Pancreas (tissue), 10 donors: ENCODE measurements around the gene KIF3A. TPM values are rescaled to one million over a fixed set of nuclear protein-coding genes. Genes with fewer than 3 reads are reported as not detected.

Source experiments
- ATAC-seq, 4 donors: fragments of 200-7000 bp; cut with Tn5 transposase; one replicate each; pipeline versions ENCODE4 v1.8.0 to v1.9.1; 2020; ENCODE audit warnings: mild to moderate bottlenecking in 4 of 4, moderate library complexity in 4 of 4
- DNase-seq, 6 donors: peaks; one replicate each; pipeline ENCODE4 v3.0.0-alpha.2; 2020
- FAIRE-seq: peaks from 2 replicates; lab custom pipeline; 2012; peaks lifted over from hg19 to GRCh38; lab: Jason Lieb, UNC
- H3K27ac ChIP-seq, 4 donors: fragments of 200-600 bp; sonication (generic); 1 replicate in 3 of 4; 2 replicates in 1 of 4; pipeline versions ENCODE4 v1.5.0 to v1.8.0; 2020
- H3K27me3 ChIP-seq, 4 donors: fragments of 200-600 bp; one replicate each; pipeline ENCODE4 v1.8.0; 2021
- H3K36me3 ChIP-seq, 3 donors: fragments of 200-600 bp; sonication (generic) in 1 of 3; one replicate each; pipeline versions ENCODE4 v1.5.0 to v1.8.0; 2020 to 2021
- H3K4me1 ChIP-seq, 3 donors: fragments of 200-600 bp; one replicate each; pipeline ENCODE4 v1.8.0; 2021
- H3K4me3 ChIP-seq, 4 donors: fragments of 200-600 bp; sonication (generic) in 2 of 4; one replicate each; pipeline versions ENCODE4 v1.5.0 to v1.8.0; 2020 to 2021
- H3K9me3 ChIP-seq, 4 donors: fragments of 200-600 bp; one replicate each; pipeline ENCODE4 v1.8.0; 2021
- WGBS, 2 donors: extraction: QIAGEN DNeasy Blood & Tissue Kit; methylation state at CpG; one replicate each; pipeline ENCODE4 v1.1.7; 2013; 5-methylcytosine and 5-hydroxymethylcytosine counted together
- intact Hi-C, 3 donors: fragments of 100-400 bp; cut with DNase I; formaldehyde crosslinking; loops; one replicate each; pipeline versions ENCODE4 v1.11.1 to v1.14.2; 2022
- polyA plus RNA-seq, 2 donors: library from polyadenylated mRNA; stranded (reverse); fragments of 200-250 nt; gene quantifications; one replicate each; pipeline ENCODE4 v1.2.3, GENCODE V29; 2013
- total RNA-seq, 6 donors: library from RNA; stranded (reverse); fragmentation: NEBNext Ultra II Directional in 4 of 6; extraction: Animal tissue kit (Norgen Biotek cat#: 25700) in 4 of 6; gene quantifications; one replicate each; pipeline versions ENCODE4 v1.2.1 to v1.2.4, GENCODE V29; 2021 to 2023
- TF ChIP-seq, protein P1 (sequence below), 4 donors: fragments of 200-600 bp; sonication (generic) in 3 of 4; IDR thresholded peaks; one replicate each; pipeline versions ENCODE4 v1.5.0 to v1.8.0; 2021; ENCODE audit warnings: antibody characterized with exemption in 4 of 4
- donor health status: healthy with polysubstance abuse.
- donor health status: DM: no; HTN: no; CAD: no; lungs with moderate emphysema.
- donor health status: DM: no; HTN: no; CAD: no.
- donor health status: control.
- donor health status: control.
- donor health status: Bipolar disorder and iron deficiency.
- donor health status: DM: yes; HTN: yes; CAD: no.
- donor health status: DM: no; HTN: no; CAD: no.
- donor health status: DM: no; HTN: no; CAD: no.
- donor health status: DM: yes; HTN: yes; CAD: no.

Gene KIF3A
- total and polyA plus RNA-seq, 8 donors: 2.4 to 6.3 (median 4.1) TPM

DNA sequence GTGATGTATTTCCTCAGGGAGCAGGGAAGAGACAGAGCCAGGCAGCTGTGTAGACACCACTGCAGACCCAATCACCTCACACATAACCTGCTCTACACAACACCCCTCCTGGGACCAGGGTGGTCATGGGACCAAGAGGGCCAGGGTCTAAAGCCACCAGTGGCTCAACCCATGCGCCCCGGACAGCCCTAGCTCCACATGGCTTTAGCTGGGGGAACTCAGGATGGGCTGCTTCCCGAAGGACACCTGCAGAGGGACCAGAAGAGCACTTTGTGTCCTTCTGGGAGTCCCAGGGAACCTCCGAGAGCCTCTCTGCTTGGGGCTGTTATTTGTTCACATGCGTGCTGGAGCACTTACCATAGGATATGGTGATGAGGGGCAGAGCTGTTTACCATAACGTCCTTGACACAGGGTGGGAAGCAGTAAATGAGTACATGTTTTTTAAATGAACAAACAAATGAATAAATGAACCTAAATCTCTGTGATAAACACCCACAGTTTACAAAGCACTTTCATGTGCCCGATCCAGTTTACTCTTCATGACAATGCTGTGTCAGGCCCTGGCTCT, 27.4 kb upstream of the KIF3A start:
- no peak for FAIRE-seq
- H3K36me3 ChIP-seq: peaks cover 0 to 29% (median 0%) of the 10 kb centered on the region in 3 donors
- TF ChIP-seq, protein P1, sequence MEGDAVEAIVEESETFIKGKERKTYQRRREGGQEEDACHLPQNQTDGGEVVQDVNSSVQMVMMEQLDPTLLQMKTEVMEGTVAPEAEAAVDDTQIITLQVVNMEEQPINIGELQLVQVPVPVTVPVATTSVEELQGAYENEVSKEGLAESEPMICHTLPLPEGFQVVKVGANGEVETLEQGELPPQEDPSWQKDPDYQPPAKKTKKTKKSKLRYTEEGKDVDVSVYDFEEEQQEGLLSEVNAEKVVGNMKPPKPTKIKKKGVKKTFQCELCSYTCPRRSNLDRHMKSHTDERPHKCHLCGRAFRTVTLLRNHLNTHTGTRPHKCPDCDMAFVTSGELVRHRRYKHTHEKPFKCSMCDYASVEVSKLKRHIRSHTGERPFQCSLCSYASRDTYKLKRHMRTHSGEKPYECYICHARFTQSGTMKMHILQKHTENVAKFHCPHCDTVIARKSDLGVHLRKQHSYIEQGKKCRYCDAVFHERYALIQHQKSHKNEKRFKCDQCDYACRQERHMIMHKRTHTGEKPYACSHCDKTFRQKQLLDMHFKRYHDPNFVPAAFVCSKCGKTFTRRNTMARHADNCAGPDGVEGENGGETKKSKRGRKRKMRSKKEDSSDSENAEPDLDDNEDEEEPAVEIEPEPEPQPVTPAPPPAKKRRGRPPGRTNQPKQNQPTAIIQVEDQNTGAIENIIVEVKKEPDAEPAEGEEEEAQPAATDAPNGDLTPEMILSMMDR (IDR thresholded peaks at IDR 0.05): no peak
- H3K4me3 ChIP-seq: no peak overlapping the region
- no peaks in the 10 kb centered on the region for H3K4me1 ChIP-seq
- 92 to 93% methylated on average over 7 of the region's 7 CpGs for WGBS, 2 donors
- no peaks in the 10 kb centered on the region for H3K9me3 ChIP-seq
- no peaks in the 10 kb centered on the region for H3K27me3 ChIP-seq
- peak in 1 of 6 donors; percentile 41 for DNase-seq
- no peak overlapping the region for H3K27ac ChIP-seq
- intact Hi-C loops: no loop called here
- ATAC-seq: no peak

DNA sequence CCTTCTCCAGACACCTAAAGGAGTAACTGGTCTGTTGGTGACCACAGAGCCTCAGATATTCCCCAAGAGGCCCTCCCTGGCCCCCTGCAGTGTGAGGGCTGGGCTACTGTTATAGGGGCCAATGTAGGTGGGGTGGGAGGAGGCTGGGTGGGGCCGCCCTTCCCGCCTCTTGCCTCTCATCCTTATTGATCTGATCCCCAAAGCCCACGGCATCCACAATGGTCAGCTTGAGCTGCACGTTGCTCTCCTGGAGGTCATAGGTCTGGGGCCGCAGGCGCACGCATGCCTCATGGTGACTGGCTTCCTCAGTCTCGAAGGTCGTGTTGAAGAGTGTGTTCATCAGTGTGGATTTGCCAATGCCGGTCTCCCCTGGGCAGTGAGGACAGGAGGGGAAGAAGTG, 26.7 kb upstream of the KIF3A start:
- FAIRE-seq: no peak
- no peak overlapping the region for H3K27ac ChIP-seq
- no peak overlapping the region for H3K4me3 ChIP-seq
- H3K4me1 ChIP-seq: no peaks in the 10 kb centered on the region
- 89 to 94% methylated on average over 10 of the region's 10 CpGs for WGBS, 2 donors
- H3K9me3 ChIP-seq: no peaks in the 10 kb centered on the region
- peaks cover 0 to 32% (median 0%) of the 10 kb centered on the region in 3 donors for H3K36me3 ChIP-seq
- TF ChIP-seq, protein P1 (IDR thresholded peaks at IDR 0.05): no peak
- intact Hi-C loops: no loop called here
- no peak for ATAC-seq
- H3K27me3 ChIP-seq: no peaks in the 10 kb centered on the region
- peak in 1 of 6 donors; percentile 38 for DNase-seq

DNA sequence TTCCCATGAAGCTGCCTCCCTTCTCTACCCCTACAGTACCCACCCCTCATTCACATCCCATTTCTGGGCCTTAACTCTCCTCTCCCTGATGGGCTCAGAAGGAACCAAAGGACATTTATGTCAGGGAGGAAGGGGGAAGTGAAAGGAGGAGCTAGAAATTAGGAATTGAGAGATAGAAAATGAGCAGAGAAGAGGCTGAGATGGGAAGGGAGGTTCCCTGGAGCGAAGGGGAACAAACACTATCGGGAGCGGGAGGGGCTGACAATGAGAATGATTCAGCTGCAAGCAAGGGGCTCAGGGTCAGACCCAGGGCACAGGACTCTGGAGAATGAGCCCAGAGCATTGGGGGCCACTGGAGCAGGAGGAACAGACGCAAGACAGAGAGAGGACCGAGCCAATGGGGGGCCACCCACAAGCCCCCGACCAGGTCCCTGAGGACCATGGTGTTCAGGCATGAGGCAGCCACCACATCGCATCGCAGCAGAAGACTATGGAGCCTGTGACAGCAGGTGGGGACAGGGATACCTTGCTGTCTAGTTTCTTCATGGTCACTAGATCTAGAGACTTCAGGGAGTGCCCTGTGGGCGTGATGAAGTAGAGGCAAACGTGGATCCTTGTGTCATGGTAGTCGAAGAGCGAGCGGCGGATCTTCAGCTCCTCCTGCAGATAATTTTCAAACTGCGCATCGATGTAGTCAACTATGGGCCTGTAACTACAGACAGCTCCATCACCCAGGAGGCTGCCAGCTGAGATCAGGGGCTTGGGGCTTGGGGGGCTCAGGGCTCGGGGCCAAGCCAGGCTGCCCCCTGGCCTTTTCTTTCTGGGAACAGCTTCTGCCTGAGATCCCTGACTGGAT, 26.1 kb upstream of the KIF3A start:
- peaks cover 0 to 32% (median 0%) of the 10 kb centered on the region in 3 donors for H3K36me3 ChIP-seq
- H3K9me3 ChIP-seq: no peaks in the 10 kb centered on the region
- no peak for FAIRE-seq
- no peaks in the 10 kb centered on the region for H3K27me3 ChIP-seq
- 95 to 96% methylated on average over 17 of the region's 17 CpGs for WGBS, 2 donors
- ATAC-seq: no peak
- no peak overlapping the region for H3K27ac ChIP-seq
- no peak overlapping the region for H3K4me3 ChIP-seq
- TF ChIP-seq, protein P1 (IDR thresholded peaks at IDR 0.05): no peak
- H3K4me1 ChIP-seq: no peaks in the 10 kb centered on the region
- intact Hi-C loops: no loop called here
- DNase-seq: no peak

DNA sequence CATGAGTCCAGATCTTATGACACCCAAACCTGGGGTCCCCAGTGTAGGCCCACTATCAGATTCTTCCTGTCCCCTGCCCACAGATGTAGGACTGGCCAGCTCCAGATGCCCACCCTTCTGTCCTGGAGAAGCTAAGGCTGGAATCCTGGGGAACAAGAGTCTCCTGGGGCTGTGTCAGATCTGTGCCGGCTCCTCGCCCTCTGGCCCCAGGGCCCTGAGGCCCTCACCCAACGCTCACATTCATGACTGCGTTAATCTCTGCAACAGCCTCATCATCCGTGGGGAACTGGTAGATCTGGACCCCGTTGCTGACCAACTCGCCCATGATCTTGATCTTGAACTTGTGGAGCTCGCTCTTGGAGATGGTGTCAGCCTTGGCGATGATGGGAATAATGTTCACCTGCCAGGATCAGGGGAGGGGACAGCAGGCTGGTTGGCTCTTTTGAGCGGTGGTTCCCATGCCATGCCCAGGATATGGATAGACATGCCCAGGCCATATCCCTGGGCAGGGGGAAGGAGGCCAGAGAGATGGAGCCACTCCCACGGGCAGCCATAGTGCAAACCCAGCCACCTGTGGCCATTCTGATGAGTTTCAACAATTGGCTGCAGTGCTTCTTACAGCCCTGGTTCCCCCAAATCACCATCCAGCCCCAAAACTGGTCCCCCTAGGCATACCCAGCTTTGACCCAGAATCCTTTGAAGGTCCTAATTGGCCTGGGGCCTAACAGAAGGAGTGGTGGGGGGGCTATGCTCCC, 25.1 kb upstream of the KIF3A start:
- H3K36me3 ChIP-seq: peaks cover 0 to 37% (median 0%) of the 10 kb centered on the region in 3 donors
- DNase-seq (no peak), ATAC-seq (no peak), FAIRE-seq (no peak)
- no peak overlapping the region for H3K27ac ChIP-seq
- intact Hi-C loops: no loop called here
- H3K4me3 ChIP-seq: no peak overlapping the region
- no peaks in the 10 kb centered on the region for H3K27me3 ChIP-seq
- H3K9me3 ChIP-seq: no peaks in the 10 kb centered on the region
- TF ChIP-seq, protein P1 (IDR thresholded peaks at IDR 0.05): no peak
- no peaks in the 10 kb centered on the region for H3K4me1 ChIP-seq
- WGBS, 2 donors: 95% methylated on average over 11 of the region's 11 CpGs
